ENCODE results near the gene M1AP. TPM values are rescaled to one million over a fixed set of nuclear protein-coding genes. Genes with fewer than 3 reads are reported as not detected.

M1AP gene
- total RNA-seq, 1 experiment from 2014 or later: 7.6 TPM

DNA sequence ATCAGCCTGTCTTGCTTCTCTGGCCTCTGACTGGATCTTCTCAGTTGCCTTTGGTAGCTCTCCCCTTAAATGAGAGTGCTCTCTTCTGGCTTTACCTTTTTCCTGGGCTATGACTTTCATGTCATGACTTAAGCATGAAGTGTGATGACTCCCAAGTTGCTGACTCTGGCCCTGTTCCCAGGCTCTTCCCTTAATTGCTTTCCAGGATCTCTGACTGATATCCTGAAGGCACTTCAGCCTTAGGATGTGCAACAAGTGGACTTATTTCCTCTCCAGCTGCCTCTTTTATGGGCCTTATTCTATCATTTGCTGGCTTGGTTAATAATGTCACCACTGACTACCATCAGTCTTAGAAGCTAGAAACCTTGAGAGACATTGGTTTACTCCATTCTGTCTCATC lies 23.3 kb upstream of the M1AP start:
- Histone ChIP-seq H3K4me2 (ENCODE audit: insufficient read depth, insufficient read length, low read length) (no peak overlapping the region), H4K20me1 (ENCODE audit: control insufficient read depth, insufficient read depth, insufficient read length) (no peaks in the 10 kb centered on the region), H2BK12ac (ENCODE audit: insufficient read length, low read depth, low read length) (no peak overlapping the region), H3K23ac (ENCODE audit: insufficient read length, low read depth, low read length) (no peak overlapping the region), H4K8ac (replicated peaks; ENCODE audit: insufficient read length, low read depth, low read length) (no peak overlapping the region), H2BK20ac (ENCODE audit: low read depth, low read length, poor library complexity, severe bottlenecking) (no peak overlapping the region), H4K91ac (ENCODE audit: insufficient read length, low read depth, low read length) (no peak overlapping the region), H2BK120ac (ENCODE audit: low read depth, low read length, poor library complexity, severe bottlenecking) (no peak overlapping the region), H3K27me3 (ENCODE audit: insufficient read depth, low read length) (no peaks in the 10 kb centered on the region), H3K9me3 (ENCODE audit: control insufficient read depth, low read depth, low read length) (no peaks in the 10 kb centered on the region), H3K9ac (ENCODE audit: extremely low read depth, insufficient read length, low read length) (no peak overlapping the region), H3K79me1 (ENCODE audit: insufficient read depth, low read depth, low read length, poor library complexity, severe bottlenecking) (no peaks in the 10 kb centered on the region), H2AK5ac (ENCODE audit: insufficient read length, low read length) (no peak overlapping the region), H3T11ph (ENCODE audit: low read length) (no peak overlapping the region), H3K18ac (ENCODE audit: insufficient read length, low read depth, low read length) (no peak overlapping the region), H2BK5ac (ENCODE audit: insufficient read length, low read length) (no peak overlapping the region), H3K14ac (ENCODE audit: insufficient read depth, low read length) (no peak overlapping the region), H2BK15ac (ENCODE audit: low read depth, low read length) (no peak overlapping the region), H3K4me1 (ENCODE audit: insufficient read depth, low read length) (no peaks in the 10 kb centered on the region), H3K79me2 (ENCODE audit: insufficient read depth, low read length) (no peaks in the 10 kb centered on the region; the same call in 1 of the 2 replicates), H3K27ac (ENCODE audit: insufficient read length, low read depth, low read length) (no peak overlapping the region), H3K56ac (ENCODE audit: insufficient read length, low read depth, low read length) (no peak overlapping the region), H2AFZ (ENCODE audit: low read length) (no peak overlapping the region), H3K23me2 (ENCODE audit: insufficient read length, low read depth, low read length, poor library complexity, severe bottlenecking) (no peaks in the 10 kb centered on the region), H3K4ac (ENCODE audit: low read depth, low read length) (no peak overlapping the region), H4K5ac (ENCODE audit: insufficient read length, low read depth, low read length) (no peak overlapping the region)
- no peak for DNase-seq
- TF ChIP-seq, protein P1, sequence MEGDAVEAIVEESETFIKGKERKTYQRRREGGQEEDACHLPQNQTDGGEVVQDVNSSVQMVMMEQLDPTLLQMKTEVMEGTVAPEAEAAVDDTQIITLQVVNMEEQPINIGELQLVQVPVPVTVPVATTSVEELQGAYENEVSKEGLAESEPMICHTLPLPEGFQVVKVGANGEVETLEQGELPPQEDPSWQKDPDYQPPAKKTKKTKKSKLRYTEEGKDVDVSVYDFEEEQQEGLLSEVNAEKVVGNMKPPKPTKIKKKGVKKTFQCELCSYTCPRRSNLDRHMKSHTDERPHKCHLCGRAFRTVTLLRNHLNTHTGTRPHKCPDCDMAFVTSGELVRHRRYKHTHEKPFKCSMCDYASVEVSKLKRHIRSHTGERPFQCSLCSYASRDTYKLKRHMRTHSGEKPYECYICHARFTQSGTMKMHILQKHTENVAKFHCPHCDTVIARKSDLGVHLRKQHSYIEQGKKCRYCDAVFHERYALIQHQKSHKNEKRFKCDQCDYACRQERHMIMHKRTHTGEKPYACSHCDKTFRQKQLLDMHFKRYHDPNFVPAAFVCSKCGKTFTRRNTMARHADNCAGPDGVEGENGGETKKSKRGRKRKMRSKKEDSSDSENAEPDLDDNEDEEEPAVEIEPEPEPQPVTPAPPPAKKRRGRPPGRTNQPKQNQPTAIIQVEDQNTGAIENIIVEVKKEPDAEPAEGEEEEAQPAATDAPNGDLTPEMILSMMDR (conservative IDR thresholded peaks at IDR 0.05): no peak
- no peak overlapping the region for H3K27ac Mint-ChIP-seq
- no peaks in the 10 kb centered on the region for H3K4me1 Mint-ChIP-seq
- no peak overlapping the region for H3K4me3 Mint-ChIP-seq
- H3K36me3 Mint-ChIP-seq (ENCODE audit: insufficient read depth in 1 of 3, low read depth in 3 of 3): peaks cover 0 to 5% (median 0%) of the 10 kb centered on the region in 3 experiments; a peak in 3 of 7 replicates
- H3K9me3 Mint-ChIP-seq: no peaks in the 10 kb centered on the region
- H3K27me3 Mint-ChIP-seq (ENCODE audit: low read depth): no peaks in the 10 kb centered on the region
